CD4-positive, alpha-beta T cell treated with Interleukin-17A for 1 hour (primary cell): ENCODE measurements around the gene AUP1.
A peak's percentile ranks its signal among the peaks of the same experiment; 100 is the strongest.

Source experiments
- DNase-seq: peaks from one replicate; pipeline ENCODE4 v3.0.0-alpha.2; 2020

The AUP1 gene

GRCh38 chr2:74535440-74535965 is 6.0 kb upstream of the AUP1 start:
- DNase-seq = no peak

- DNase-seq = no peak
These were observed 4.9 kb upstream of the AUP1 start for GRCh38 chr2:74534411-74534810.

- no peak for DNase-seq
These were observed 4.0 kb upstream of the AUP1 start for GRCh38 chr2:74533464-74533863.

GRCh38 chr2:74532222-74532621 is 2.7 kb upstream of the AUP1 start:
- peak; percentile 71 for DNase-seq

- DNase-seq = no peak
These were observed 2.2 kb upstream of the AUP1 start for GRCh38 chr2:74531666-74532065.

- DNase-seq = peak; percentile 74
These were observed 1.0 kb upstream of the AUP1 start for GRCh38 chr2:74530239-74531187.

GRCh38 chr2:74528600-74529356 is 728 bp downstream of the AUP1 start:
- DNase-seq = peak; percentile 38

- no peak for DNase-seq
These were observed 1.8 kb downstream of the AUP1 start for GRCh38 chr2:74527741-74528140.

- no peak for DNase-seq
These were observed 2.8 kb downstream of the AUP1 start for GRCh38 chr2:74526649-74527230.

GRCh38 chr2:74525717-74526648 is 3.5 kb downstream of the AUP1 start, which contains the start of gene DQX1:
Gene DQX1 (minus strand): TSS chr2:74526231. CDS start chr2:74525729, 502 bp downstream.
- peak; percentile 55 for DNase-seq

GRCh38 chr2:74524955-74525716 is 4.4 kb downstream of the AUP1 start:
- DNase-seq = no peak

- DNase-seq = no peak
These were observed 5.5 kb downstream of the AUP1 start for GRCh38 chr2:74524005-74524404.

GRCh38 chr2:74522516-74522915 is 7.0 kb downstream of the AUP1 start:
- no peak for DNase-seq

- DNase-seq = no peak
These were observed 12.9 kb downstream of the AUP1 start for GRCh38 chr2:74516650-74517049.

GRCh38 chr2:74515981-74516633 is 13.4 kb downstream of the AUP1 start:
- DNase-seq = peak; percentile 83

- no peak for DNase-seq
These were observed 14.1 kb downstream of the AUP1 start for GRCh38 chr2:74515271-74515980.

GRCh38 chr2:74514368-74515270 is 14.9 kb downstream of the AUP1 start, which contains the start of gene TLX2:
Gene TLX2 (plus strand): TSS chr2:74514450. CDS start chr2:74514807, 357 bp downstream.
- DNase-seq = no peak

GRCh38 chr2:74513605-74514367 is 15.7 kb downstream of the AUP1 start:
- DNase-seq = peak; percentile 40
